ENCODE measurements around the gene DCAF4L1. TPM values are rescaled to one million over a fixed set of nuclear protein-coding genes. Genes with fewer than 3 reads are reported as not detected.

DCAF4L1 gene
- total and polyA plus RNA-seq, 2 of the 4 experiments (the other 2 are of a cell fraction) = 0.07 to 0.18 TPM

DNA sequence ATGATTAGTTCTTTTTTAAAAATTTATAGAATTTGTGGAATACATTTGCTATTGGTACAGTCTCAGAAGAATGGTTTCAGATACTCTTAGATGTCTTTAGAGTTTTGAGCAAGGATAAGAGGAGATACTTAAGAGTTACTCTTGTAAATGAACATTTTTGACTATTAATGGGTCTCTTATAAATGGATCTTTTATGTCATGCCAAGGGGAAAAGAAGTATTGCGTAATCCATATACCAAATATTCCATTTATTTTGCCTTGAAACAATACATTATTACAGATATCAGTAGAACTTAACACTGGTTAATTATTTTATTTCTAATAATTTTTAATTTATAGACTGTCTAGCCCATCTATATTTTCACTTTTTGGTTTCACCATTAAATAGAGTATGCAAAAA, 17.2 kb upstream of the DCAF4L1 start:
- no peaks in the 10 kb centered on the region for H4K20me1 ChIP-seq (ENCODE audit: insufficient read depth, low read length)
- TF ChIP-seq, protein P1, sequence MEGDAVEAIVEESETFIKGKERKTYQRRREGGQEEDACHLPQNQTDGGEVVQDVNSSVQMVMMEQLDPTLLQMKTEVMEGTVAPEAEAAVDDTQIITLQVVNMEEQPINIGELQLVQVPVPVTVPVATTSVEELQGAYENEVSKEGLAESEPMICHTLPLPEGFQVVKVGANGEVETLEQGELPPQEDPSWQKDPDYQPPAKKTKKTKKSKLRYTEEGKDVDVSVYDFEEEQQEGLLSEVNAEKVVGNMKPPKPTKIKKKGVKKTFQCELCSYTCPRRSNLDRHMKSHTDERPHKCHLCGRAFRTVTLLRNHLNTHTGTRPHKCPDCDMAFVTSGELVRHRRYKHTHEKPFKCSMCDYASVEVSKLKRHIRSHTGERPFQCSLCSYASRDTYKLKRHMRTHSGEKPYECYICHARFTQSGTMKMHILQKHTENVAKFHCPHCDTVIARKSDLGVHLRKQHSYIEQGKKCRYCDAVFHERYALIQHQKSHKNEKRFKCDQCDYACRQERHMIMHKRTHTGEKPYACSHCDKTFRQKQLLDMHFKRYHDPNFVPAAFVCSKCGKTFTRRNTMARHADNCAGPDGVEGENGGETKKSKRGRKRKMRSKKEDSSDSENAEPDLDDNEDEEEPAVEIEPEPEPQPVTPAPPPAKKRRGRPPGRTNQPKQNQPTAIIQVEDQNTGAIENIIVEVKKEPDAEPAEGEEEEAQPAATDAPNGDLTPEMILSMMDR (conservative IDR thresholded peaks at IDR 0.05; ENCODE audit: low read depth, low read length) = no peak
- peak; percentile 95 for TF ChIP-seq CEBPB (IDR thresholded peaks at IDR 0.05; ENCODE audit: low read depth, low read length)
- no peak overlapping the region for H4K8ac ChIP-seq (ENCODE audit: low read depth in 2 of 2, low read length in 2 of 2)
- ChIA-PET POLR2A (ENCODE audit: unreplicated experiment) (no interaction called here), CTCF (no interaction called here)
- no peaks in the 10 kb centered on the region for H3K27me3 ChIP-seq (ENCODE audit: control insufficient read depth, insufficient read depth, low read length)
- H3K4me1 ChIP-seq (ENCODE audit: control insufficient read depth, insufficient read depth, low read length) = no peaks in the 10 kb centered on the region
- no peak for DNase-seq
- H3K9me3 ChIP-seq (ENCODE audit: control insufficient read depth, insufficient read depth, low read length) = no peaks in the 10 kb centered on the region
- no peak overlapping the region for H3K14ac ChIP-seq (replicated peaks; ENCODE audit: low read depth, low read length)
- H3K4me3 ChIP-seq (ENCODE audit: insufficient read depth, low read depth, low read length) = no peak overlapping the region
- H2BK20ac ChIP-seq (ENCODE audit: low read depth, low read length) = no peak overlapping the region
- no peak overlapping the region for H3K4me2 ChIP-seq (ENCODE audit: low read depth, low read length)
- no peak overlapping the region for H2BK15ac ChIP-seq (ENCODE audit: low read depth, low read length)
- H2BK5ac ChIP-seq (ENCODE audit: low read depth, low read length, poor library complexity, severe bottlenecking) = no peak overlapping the region
- no peak overlapping the region for H3K56ac ChIP-seq (ENCODE audit: extremely low read depth, insufficient read depth, low read length)
- H3K36me3 ChIP-seq (ENCODE audit: control insufficient read depth, insufficient read depth, low read length) = no peaks in the 10 kb centered on the region
- H2AK5ac ChIP-seq (ENCODE audit: low read depth, low read length) = no peak overlapping the region
- no peak overlapping the region for H2AK9ac ChIP-seq (replicated peaks; ENCODE audit: low read depth, low read length, poor library complexity)
- WGBS, 2 experiments (ENCODE audit: extremely low coverage in 2 of 2, insufficient read length in 1 of 2) = no CpG with 5 or more reads among the region's 1 CpG
- H3K27ac ChIP-seq (ENCODE audit: insufficient read depth, low read length) = no peak overlapping the region
- H3K18ac ChIP-seq (ENCODE audit: low read depth, low read length) = no peak overlapping the region
- no peak overlapping the region for H2BK120ac ChIP-seq (ENCODE audit: low read depth, low read length)
- no peaks in the 10 kb centered on the region for H3K79me1 ChIP-seq (ENCODE audit: low read depth in 1 of 2, low read length in 2 of 2)
- no peak overlapping the region for H3K23ac ChIP-seq (ENCODE audit: low read depth, low read length)
- H3K9ac ChIP-seq (ENCODE audit: low read depth, low read length) = no peak overlapping the region
- no peak overlapping the region for H2AFZ ChIP-seq (replicated peaks; ENCODE audit: low read length, poor library complexity)
- intact Hi-C loops (cut with micrococcal nuclease) (no loop called here), in situ Hi-C loops (cut with MboI; ENCODE audit: low sequenced_read_pairs) (no loop called here), dilution Hi-C loops (cut with HindIII; ENCODE audit: low sequenced_read_pairs, unreplicated experiment) (no loop called here)
- ATAC-seq (ENCODE audit: low read depth) = no peak
- H3K4ac ChIP-seq (ENCODE audit: low read depth, low read length) = no peak overlapping the region
- BruUV-seq (replicated peaks) = no TSS peak
- H4K5ac ChIP-seq (ENCODE audit: low read depth, low read length) = no peak overlapping the region
- no peak overlapping the region for H4K91ac ChIP-seq (ENCODE audit: insufficient read depth, low read depth, low read length)
- no peaks in the 10 kb centered on the region for H3K9me1 ChIP-seq (ENCODE audit: insufficient read depth, low read length)

Measured in IMR-90 (cell line).